ENCODE results near the gene PAQR9.

PAQR9 gene

GRCh38 chr3:142929890-142930289 lies 33.6 kb downstream of the PAQR9 start:
- H3K9me3 Mint-ChIP-seq: no peaks in the 10 kb centered on the region
- H3K27me3 Mint-ChIP-seq: peaks cover 21% of the 10 kb centered on the region
- no peaks in the 10 kb centered on the region for H3K4me1 Mint-ChIP-seq (ENCODE audit: low read depth)

GRCh38 chr3:142929109-142929508 lies 34.4 kb downstream of the PAQR9 start:
- Mint-ChIP-seq H3K36me3 (ENCODE audit: low read depth) (no peaks in the 10 kb centered on the region), H3K27me3 (peaks cover 27% of the 10 kb centered on the region)

More at GRCh38 chr3:142929890-142930289, 33.6 kb downstream of the PAQR9 start:
- H3K27ac Mint-ChIP-seq: no peak overlapping the region
- H3K36me3 Mint-ChIP-seq (ENCODE audit: low read depth): no peaks in the 10 kb centered on the region
- DNase-seq: no peak
- no peak overlapping the region for H3K4me3 Mint-ChIP-seq

GRCh38 chr3:142926368-142926944 lies 37.0 kb downstream of the PAQR9 start:
- Mint-ChIP-seq H3K4me1 (ENCODE audit: low read depth) (no peaks in the 10 kb centered on the region), H3K27me3 (peaks cover 30% of the 10 kb centered on the region), H3K36me3 (ENCODE audit: low read depth) (no peaks in the 10 kb centered on the region), H3K4me3 (no peak overlapping the region), H3K9me3 (peaks cover 4% of the 10 kb centered on the region), H3K27ac (no peak overlapping the region)
- no peak for DNase-seq

More at GRCh38 chr3:142929109-142929508, 34.4 kb downstream of the PAQR9 start:
- peak; percentile 34 for DNase-seq
- no peak overlapping the region for H3K4me3 Mint-ChIP-seq
- H3K9me3 Mint-ChIP-seq: peaks cover 4% of the 10 kb centered on the region
- H3K4me1 Mint-ChIP-seq (ENCODE audit: low read depth): no peaks in the 10 kb centered on the region
- no peak overlapping the region for H3K27ac Mint-ChIP-seq

DNA sequence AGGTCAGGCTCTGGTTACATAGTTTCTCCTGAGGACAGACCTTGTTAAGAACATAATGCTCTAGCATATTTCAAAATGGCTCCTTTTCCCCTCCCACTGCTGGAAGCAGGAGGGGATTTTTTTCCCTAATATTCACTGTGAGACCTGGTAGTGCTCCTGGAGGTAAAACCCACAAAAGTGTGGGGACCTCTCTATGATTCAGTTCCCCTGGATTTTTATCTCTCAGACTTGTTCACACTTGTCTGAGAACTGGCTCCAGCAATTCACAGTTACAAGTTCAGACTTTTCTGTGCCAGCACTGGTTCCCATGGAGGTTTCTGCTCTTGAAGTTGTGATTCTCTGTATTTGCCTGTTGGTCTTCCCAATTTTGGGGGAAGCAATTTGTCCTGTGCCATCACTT lies 38.3 kb downstream of the PAQR9 start:
- Mint-ChIP-seq H3K36me3 (ENCODE audit: low read depth) (no peaks in the 10 kb centered on the region), H3K4me3 (no peak overlapping the region), H3K27ac (no peak overlapping the region), H3K9me3 (peaks cover 4% of the 10 kb centered on the region), H3K27me3 (peaks cover 32% of the 10 kb centered on the region), H3K4me1 (ENCODE audit: low read depth) (no peaks in the 10 kb centered on the region)
- DNase-seq: no peak

- Mint-ChIP-seq H3K4me1 (ENCODE audit: low read depth) (no peaks in the 10 kb centered on the region), H3K36me3 (ENCODE audit: low read depth) (no peaks in the 10 kb centered on the region), H3K27ac (no peak overlapping the region), H3K4me3 (no peak overlapping the region), H3K27me3 (peaks cover 35% of the 10 kb centered on the region), H3K9me3 (peaks cover 4% of the 10 kb centered on the region)
- DNase-seq: no peak
Observed at GRCh38 chr3:142923694-142924093, 39.8 kb downstream of the PAQR9 start.

GRCh38 chr3:142916605-142917004 lies 46.9 kb downstream of the PAQR9 start:
- no peak overlapping the region for H3K4me3 Mint-ChIP-seq
- H3K9me3 Mint-ChIP-seq: no peaks in the 10 kb centered on the region
- H3K4me1 Mint-ChIP-seq (ENCODE audit: low read depth): no peaks in the 10 kb centered on the region
- H3K27ac Mint-ChIP-seq: no peak overlapping the region
- no peak for DNase-seq
- peaks cover 15% of the 10 kb centered on the region for H3K27me3 Mint-ChIP-seq
- no peaks in the 10 kb centered on the region for H3K36me3 Mint-ChIP-seq (ENCODE audit: low read depth)

- no peaks in the 10 kb centered on the region for H3K36me3 Mint-ChIP-seq (ENCODE audit: low read depth)
- H3K9me3 Mint-ChIP-seq: no peaks in the 10 kb centered on the region
- H3K4me1 Mint-ChIP-seq (ENCODE audit: low read depth): no peaks in the 10 kb centered on the region
Observed at GRCh38 chr3:142915636-142916035, 47.8 kb downstream of the PAQR9 start.

DNA sequence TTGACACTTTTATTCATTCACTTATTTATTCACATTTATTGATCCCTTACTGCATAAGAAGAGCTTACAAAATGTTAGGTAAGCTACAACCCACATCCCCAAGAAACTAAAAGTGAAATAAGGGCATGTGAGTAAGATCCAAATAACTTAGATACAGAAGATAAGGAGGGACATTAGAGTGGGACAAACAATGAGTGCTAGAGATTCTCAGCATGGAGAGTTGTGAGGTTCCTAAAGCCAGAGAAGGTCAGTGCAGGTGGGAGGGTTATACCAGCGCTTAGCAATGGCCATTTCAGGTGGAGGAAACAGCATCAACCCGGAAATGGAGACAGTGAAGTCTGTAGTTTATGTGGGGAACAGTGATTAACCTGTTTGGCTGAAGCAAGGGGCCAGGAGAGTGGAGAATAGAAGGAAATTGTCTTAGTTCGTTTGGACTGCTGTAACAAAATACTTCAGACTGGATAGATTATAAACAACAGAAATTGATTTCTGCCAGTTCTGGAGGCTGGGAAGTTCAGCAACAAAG lies 49.1 kb downstream of the PAQR9 start:
- no peak for DNase-seq
- no peak overlapping the region for H3K27ac Mint-ChIP-seq
- H3K4me3 Mint-ChIP-seq: no peak overlapping the region
- peaks cover 20% of the 10 kb centered on the region for H3K27me3 Mint-ChIP-seq
- H3K36me3 Mint-ChIP-seq (ENCODE audit: low read depth): no peaks in the 10 kb centered on the region
- H3K9me3 Mint-ChIP-seq: no peaks in the 10 kb centered on the region
- H3K4me1 Mint-ChIP-seq (ENCODE audit: low read depth): no peaks in the 10 kb centered on the region

More at GRCh38 chr3:142915636-142916035, 47.8 kb downstream of the PAQR9 start:
- peaks cover 17% of the 10 kb centered on the region for H3K27me3 Mint-ChIP-seq
- H3K27ac Mint-ChIP-seq: no peak overlapping the region
- H3K4me3 Mint-ChIP-seq: no peak overlapping the region
- DNase-seq: no peak

GRCh38 chr3:142913432-142913831 lies 50.0 kb downstream of the PAQR9 start:
- Mint-ChIP-seq H3K36me3 (ENCODE audit: low read depth) (no peaks in the 10 kb centered on the region), H3K27ac (no peak overlapping the region), H3K27me3 (peaks cover 20% of the 10 kb centered on the region), H3K4me1 (ENCODE audit: low read depth) (no peaks in the 10 kb centered on the region), H3K9me3 (no peaks in the 10 kb centered on the region), H3K4me3 (no peak overlapping the region)
- DNase-seq: no peak

GRCh38 chr3:142912402-142913172 lies 50.9 kb downstream of the PAQR9 start:
- Mint-ChIP-seq H3K4me3 (no peak overlapping the region), H3K4me1 (ENCODE audit: low read depth) (no peaks in the 10 kb centered on the region), H3K9me3 (no peaks in the 10 kb centered on the region), H3K27me3 (peaks cover 21% of the 10 kb centered on the region), H3K27ac (no peak overlapping the region), H3K36me3 (ENCODE audit: low read depth) (no peaks in the 10 kb centered on the region)
- no peak for DNase-seq
